GM11168 (cell line): ENCODE measurements around the gene MED12L.
"Not testable (repeated sequence)": the region's sequence is repeated elsewhere in the genome, so short reads cannot be mapped to it uniquely, and the experiment has no call there.

Source experiments
- in situ Hi-C: fragments of 300-500 bp; cut with MboI; formaldehyde crosslinking; loops from one replicate; pipeline ENCODE4 v1.12.0; 2022; ENCODE audit warnings: low sequenced_read_pairs; ENCODE audit not compliant: unreplicated experiment

MED12L gene

DNA sequence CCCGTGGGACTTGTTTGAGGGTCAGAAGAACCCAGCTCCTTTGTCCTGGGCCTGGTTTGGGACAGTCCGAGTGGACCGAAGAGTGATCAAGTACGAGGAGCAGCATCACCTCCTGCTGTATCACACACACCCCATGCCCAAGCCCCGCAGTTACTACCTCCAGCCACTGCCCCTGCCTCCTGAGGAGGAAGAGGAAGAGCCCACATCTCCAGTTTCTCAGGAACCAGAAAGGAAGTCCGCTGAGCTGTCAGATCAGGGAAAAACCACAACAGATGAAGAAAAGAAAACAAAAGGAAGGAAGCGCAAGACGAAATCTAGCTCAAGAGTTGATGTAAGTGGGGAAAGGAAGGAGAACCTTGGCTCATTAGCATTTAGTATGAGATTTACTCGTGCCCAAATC lies 302.4 kb downstream of the MED12L start:
- in situ Hi-C loops = no loop called here

DNA sequence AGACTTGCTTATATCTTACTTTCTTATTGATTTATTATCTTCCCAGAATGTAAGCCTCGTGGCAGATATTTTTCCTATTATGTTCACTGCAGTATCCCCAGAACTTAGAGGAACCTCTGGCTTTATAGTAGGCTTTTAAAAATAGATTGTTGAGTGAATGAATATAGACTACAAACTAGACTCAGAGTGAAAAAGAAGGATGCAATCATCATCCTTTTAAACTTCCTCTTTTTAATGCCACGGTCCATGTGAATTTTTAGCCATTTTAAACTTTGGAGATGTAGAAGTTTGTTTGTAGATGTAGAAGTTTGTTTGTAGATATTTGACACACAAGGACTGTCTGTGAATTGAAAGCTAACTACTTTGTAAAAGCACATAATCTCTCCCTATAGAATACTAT lies 306.3 kb downstream of the MED12L start:
- in situ Hi-C loops = no loop called here

DNA sequence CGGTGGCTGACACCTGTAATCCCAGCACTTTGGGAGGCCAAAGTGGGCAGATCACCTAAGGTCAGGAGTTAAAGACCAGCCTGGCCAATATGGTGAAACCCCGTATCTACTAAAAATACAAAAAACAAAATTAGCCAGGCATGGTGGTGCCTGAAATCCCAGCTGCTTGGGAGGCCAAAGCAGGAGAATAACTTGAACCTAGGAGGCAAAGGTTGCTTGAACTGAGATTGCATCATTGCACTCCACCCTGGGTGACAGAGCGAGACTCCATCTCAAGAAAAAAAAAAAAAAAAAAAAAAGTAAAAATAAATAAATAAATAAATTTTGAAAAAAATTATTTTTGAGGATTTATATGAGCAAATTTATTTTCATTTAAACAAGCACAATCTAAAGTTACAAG lies 306.7 kb downstream of the MED12L start:
- in situ Hi-C loops = not testable (repeated sequence)

DNA sequence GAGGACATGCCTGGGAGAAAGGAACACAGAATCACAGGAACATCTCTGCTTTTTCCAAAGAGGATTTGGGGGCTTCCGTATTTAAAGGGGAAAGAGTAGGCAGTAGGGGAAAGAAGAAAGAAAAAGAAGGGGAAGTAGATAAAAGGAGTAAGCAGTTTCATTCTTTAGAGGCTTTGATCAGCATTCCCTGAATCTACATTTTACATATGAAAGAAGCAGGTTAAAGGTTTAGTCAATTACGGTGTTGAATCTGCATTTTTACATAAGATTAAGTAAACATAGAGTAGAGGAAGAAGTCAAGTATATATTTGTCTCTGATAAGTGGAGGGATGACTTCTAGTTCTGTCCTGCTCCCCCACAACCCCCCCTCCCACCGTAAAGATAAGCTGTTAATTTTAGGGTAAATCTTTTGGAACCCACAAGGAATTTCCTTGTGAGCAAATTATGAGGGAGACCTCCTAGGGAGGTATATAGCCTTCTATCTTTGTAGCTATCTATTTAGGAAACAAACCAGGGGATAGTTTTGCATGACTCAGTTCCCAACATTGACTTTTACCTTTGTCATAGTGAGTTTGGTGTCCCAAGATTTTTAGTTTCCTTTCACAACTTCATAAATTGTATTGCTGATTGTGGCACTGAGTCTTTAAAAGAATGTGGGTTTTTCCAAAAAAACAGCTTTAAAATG lies 307.8 kb downstream of the MED12L start:
- in situ Hi-C loops = no loop called here

DNA sequence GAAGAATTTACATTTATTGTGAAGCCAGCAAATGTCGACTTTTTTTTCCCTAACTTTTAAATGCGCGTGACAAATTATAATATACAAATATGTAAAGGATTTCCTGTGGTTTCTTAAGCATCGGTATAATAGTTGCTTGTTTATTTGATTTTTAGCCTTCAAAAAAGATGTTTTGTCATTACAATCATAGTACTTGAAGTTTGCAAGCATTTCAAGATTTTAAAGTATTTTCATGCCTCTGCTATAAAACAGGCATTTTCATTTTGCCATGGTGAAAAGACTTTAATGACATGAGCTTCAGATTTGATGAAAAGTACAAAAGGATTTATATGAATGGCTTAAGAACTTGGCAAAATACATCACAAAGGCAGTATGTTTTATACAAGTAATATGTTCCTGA lies 308.5 kb downstream of the MED12L start:
- in situ Hi-C loops = no loop called here

DNA sequence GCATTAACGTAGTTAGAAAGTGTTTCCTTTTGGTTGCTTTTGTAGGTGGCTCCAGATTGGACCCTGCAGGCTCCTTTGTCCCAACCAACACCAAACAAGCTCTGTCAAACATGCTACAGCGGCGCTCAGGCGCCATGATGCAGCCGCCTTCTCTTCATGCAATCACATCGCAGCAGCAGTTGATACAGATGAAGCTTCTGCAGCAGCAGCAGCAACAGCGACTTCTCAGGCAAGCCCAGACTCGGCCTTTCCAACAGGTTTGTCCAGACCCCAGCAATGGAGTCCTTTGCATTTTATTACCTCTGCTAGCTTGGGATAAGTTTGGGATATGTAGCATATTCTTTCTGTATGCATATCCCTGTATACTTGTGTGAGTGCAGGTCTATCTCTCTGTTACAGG lies 309.1 kb downstream of the MED12L start:
- in situ Hi-C loops = no loop called here

DNA sequence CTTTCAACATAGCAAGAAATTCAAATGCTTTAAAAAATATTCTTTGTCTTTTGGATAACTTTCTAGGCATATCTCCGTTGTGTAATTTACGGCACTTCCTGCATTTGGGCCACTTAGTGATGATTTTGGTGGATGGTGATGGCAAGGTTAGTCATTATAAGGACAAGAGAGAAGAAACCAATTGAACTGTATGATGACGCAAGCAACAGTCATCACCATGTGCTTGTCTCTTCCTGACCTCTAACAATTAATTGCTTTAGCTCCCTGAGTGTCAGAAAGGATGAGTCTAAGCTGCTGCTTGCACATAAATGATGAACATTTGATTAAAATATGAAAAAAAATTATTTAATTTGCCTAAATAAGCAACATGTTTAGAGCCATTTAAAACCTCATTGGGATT lies 310.3 kb downstream of the MED12L start:
- in situ Hi-C loops = no loop called here

DNA sequence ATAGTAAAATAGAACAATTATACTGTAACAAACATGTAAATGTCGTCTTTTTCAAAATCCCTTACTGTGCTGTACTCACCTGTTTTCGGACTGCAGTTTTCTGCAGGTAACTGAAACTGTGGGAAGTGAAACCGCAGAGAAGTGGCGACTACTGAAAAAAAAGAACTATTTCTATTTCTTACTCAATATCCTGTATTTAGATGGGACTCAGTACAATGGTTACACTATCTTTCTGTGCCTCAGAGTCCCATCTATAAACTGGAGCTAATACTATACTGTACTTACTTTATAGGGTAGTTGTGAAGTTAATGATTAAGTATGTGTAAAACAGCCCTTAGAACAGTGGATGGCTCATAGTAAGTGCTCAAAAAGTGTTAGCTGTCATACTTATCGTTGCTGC lies 313.4 kb downstream of the MED12L start:
- in situ Hi-C loops = no loop called here

DNA sequence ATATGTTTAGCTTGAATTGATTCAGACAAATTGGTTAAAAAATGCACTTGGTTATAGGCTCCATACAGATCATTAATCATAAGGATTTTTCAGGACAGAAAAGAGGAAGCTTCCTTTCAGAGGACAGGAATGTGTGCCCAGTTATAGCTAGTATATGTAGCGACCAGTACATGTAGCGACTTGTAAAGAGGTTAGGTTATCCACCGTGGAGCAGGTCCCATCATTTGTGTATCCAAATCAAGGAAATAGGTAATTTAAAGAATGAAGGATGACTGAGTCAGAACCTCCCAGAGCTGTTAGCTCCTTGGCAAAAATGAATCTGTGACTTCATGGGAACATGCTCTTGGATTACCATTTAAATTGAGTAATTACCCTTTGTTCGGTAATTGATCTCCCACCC lies 314.9 kb downstream of the MED12L start:
- in situ Hi-C loops = no loop called here

DNA sequence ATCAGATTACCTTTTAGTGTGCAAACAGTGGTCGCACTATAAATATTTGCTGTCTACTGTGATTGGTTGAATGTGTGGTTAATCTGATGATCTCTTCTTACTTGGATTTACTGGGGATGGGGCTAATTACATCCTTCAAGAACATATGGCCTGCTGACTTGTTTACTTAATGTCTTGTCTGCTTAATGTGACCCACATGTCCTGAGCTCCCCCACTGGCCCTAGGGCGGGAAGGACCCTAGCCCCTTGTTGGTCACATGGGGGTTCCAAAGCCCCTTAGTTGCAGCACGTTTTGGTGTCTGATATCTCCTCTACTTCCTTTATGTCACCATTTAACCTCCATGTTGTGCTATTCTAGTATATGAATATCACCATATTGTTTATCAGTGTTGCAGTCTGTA lies 316.9 kb downstream of the MED12L start:
- in situ Hi-C loops = no loop called here

DNA sequence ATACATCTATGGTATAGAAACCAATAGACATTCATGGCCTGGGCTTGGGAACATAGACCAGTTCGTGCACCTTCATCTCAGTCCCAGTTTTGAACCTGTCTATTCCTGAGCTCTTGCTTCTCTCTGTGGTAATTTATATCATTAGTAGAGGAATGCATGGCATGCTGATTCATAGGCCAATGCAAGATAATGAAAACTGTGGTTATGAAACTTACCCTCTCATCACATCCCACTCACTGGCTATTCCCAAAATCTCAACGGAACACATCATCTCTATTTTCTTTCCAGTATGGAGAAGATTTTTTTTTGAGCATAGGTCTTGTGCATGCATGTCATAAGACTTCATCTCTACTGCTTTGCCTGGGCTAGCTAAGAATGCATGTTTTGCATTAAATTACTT lies 317.8 kb downstream of the MED12L start:
- in situ Hi-C loops = no loop called here

DNA sequence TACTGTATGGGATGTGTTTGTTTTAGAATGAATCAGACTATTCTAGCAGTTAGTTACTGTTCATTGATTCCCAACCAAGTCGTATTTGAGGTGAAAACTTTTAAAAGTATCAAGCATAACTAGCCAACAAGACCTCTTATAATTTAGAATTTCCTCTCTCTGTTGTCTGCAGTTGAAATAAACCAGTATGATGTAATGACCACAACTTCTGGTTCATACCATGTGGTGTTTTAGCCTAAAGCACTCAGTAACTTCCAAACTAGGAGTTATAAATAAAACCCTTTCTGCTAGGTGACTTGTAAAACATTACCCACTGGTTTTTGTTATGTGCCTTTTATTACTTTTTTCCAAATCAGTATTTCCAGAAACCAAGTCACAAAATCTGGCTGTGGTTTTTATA lies 318.9 kb downstream of the MED12L start:
- in situ Hi-C loops = no loop called here

DNA sequence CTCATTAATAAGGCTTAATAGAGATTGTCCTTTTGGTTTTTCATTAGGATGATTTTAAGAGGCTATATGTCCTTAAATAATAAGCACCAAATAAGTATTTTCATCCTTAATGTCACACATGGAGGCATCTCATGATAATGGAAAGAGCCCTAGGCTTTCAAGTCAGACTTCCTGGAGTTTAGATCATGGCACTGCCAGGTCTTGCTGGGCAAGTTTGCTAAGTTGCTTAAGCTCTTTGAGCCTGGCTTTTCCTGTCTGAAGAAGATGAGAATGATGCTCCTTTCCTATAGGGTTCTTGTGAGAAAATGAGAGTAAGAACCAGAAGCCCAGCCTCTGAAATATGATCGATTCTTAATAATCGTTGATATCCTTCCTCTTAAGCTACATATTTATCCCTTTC lies 322.5 kb downstream of the MED12L start:
- in situ Hi-C loops = no loop called here

DNA sequence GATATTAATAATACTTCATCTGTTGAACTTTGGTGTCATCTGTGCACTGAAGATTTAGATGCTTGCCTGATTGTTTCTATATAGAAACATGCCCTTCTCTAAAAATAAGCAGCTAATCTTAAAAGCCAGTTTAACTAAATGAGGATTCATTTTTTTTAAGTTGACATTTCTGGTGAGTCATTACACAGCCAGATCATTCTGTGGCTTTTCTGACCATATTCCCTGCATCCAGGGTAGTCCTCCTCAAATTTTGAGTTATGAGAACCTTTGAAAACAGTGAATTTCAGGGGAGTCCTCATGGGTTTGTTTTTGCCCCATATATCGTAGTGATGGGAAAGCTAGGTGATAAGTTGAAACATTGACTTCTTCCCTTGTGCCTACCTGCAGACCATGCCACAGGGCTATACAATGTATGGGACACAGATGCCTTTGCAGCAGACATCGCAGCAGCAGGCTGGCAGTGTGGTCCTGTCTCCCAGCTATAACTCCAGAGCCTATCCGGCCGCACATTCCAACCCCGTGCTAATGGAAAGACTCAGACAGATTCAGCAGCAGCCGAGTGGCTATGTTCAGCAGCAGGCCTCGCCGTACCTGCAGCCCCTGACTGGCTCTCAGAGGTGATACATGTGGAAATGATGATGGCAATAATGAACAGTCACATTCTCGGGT lies 325.6 kb downstream of the MED12L start:
- in situ Hi-C loops = no loop called here

DNA sequence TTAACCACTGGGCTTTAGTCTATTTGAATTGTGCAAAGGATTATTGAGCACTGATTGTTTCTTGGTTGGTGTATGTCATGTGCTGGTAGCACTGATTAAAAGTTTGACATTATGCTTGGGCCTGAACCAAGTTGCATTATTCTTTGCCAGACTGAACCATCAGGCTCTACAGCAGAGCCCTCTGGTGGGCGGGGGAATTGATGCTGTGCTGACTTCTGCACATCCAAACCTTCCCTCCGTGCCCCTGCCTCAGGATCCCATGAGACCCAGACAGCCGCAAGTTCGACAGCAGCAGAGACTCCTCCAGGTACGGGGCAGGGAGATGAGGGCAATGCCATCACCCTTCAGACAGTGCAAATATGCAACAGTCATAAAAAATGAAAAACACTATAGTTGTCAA lies 327.5 kb downstream of the MED12L start:
- in situ Hi-C loops = no loop called here

DNA sequence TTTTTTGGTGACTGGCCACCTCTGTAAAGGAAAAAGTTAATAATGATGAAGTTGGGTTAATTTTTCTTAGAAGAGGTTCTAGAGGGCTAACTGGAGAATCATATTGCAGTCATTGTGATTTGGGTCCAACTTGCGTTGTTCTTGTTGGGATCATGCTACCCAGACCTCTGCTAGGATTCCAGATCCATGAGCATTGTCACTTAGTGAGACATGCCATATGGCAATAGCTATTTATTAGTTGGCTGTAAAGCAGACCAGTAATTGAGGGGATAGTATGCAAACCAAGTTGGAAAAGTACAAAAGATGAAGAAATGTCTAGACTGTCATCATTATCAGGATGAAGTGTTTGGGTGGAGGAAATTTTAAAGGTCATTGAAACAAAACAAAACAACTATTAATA lies 329.8 kb downstream of the MED12L start:
- in situ Hi-C loops = no loop called here

DNA sequence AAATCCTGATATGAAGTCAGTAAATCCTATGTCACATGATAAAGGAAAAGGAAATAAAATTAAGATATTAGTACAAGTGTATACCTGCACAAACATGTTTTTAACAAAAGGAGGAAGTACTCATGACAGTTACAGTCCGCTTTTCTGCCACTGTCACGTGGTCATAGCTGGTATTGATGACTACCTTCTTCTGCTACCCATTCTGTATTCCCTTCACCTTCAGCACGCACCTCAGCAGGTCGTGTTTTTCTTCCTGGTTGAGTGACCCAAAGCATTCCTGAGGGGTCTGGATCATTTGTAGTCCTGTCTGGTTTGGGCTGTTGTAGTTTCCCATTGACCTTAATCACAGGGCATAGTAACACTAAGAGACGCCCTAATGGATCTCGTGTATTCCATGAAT lies 334.3 kb downstream of the MED12L start:
- in situ Hi-C loops = no loop called here

DNA sequence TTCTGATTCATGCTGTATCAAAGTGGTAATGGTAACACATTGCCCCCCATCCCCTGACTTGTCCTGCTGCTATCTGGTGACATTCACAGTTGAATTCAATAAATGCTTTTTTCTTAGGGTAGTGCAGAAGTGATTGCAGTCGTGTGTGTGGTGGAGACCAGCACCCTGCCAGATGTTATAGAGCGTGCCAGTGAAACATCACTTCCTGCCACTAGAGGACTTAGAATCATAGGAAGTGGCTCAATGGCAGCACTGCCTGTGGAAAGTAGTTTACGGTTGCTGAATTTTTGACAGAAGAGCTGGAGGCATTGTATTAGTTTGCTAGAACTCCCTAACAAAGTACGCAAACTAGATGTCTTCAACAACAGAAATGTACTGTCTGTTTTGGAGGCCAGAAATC lies 336.5 kb downstream of the MED12L start:
- in situ Hi-C loops = no loop called here

DNA sequence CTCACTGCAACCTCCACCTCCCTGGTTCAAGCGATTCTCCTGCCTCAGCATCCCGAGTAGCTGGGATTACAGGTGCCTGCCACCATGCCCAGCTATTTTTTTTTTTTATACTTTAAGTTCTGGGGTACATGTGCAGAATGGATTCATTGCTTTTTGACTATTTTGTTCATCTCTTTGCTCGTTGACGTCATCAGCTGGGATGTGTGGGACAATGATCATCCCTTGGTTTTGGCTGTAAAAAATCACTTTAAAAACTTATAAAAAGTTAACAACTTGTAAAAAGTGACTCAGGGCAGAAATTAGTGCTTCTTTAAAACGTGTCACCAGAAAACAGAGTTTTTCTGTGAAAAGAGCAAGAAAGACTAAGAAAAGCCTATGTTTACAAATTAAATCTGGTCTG lies 337.6 kb downstream of the MED12L start:
- in situ Hi-C loops = no loop called here

DNA sequence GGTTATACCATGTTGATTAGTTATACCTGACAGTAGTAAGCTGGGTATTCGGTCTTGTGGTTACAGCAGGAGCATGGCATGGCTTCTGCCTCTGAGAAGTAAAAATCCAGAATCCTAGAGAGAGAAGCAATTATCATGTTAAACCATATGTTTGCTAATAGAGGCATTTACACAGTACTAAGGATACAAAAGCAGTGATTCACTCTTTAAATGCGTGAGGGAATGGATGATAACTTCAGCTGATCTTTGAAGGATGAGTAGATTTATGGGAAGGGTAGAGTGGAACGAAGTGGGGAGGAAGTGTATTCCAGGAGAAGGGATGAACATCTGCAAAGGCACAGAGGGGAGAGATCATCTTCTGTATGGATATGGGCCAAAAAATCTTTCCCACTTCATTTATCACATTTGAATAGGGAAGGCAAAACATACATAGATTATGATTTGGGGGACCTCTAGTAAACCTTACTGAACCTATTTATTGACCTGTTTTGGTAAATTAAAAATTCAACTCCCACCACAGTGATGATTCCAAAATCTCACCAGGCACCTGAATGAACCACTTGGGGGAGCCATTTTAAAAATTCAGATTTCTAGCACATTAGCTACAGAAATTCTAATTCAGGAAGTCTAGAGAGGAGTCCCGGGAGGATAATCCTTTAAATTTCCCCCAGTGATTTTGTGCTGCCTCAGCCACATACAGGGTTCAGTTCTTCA lies 340.3 kb downstream of the MED12L start:
- in situ Hi-C loops = loop anchor here (25.0 kb wide), 1 partner anchor 412 kb away; no protein-coding TSS in a partner anchor

DNA sequence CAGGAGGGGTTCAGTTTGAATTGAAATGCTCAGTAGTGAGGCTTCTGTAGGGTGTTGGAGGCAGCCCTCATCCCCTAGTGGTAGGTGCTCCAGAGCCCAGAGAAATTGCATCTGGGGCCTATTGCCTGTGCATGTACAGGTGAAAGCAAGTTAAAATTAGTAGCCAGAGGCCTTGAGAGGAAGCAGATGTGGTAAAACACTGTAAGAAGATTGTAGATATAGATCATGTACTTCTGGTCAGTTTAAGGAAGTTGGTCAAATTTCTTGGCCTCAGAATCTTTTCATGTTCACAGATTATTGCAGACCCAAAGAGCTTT lies 340.8 kb downstream of the MED12L start:
- in situ Hi-C loops = loop anchor here (25.0 kb wide), 1 partner anchor 411 kb away; no protein-coding TSS in a partner anchor

DNA sequence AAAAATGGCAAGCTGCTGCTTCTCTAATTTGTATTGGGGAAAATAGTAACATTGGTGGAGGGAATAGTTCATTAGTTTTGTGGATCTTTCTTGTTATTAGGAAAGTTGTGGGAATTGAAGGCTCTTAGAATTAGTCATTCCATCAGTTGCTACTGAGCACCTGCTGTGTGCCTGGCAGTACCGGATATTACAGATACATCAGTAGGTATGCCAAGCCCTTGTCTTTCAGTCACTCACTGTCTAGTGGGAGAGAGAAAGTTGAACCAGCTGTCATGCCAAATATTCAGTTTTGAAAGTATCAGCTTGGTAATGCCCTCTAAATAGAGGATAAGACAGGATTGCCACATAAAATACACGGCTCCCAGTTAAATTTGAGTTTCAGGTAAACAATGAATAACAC lies 342.9 kb downstream of the MED12L start:
- in situ Hi-C loops = loop anchor here (25.0 kb wide), 1 partner anchor 409 kb away; no protein-coding TSS in a partner anchor
